Adrenal gland (tissue), 12 donors: ENCODE results near the gene SAMD9L. TPM values are rescaled to one million over a fixed set of nuclear protein-coding genes. Genes with fewer than 3 reads are reported as not detected.
"Not testable (repeated sequence)": the region's sequence is repeated elsewhere in the genome, so short reads cannot be mapped to it uniquely, and the experiment has no call there.

ENCODE experiments used
- DNase-seq, 7 donors: peaks; one replicate each; pipeline ENCODE4 v3.0.0-alpha.2; 2019 to 2020
- H3K27ac ChIP-seq, 5 donors: fragments of 200-600 bp; sonication (generic) in 4 of 5; 1 replicate in 3 of 5; 2 replicates in 2 of 5; pipeline versions ENCODE4 v1.5.1 to v1.8.0; 2016 to 2020; ENCODE audit warnings: mild to moderate bottlenecking in 1 of 5
- H3K27me3 ChIP-seq: fragments of 200-600 bp; 2 replicates; pipeline ENCODE4 v1.8.0; 2021
- H3K36me3 ChIP-seq, 2 donors: fragments of 200-600 bp; replicated peaks in 1 of 2; 1 replicate in 1 of 2; 2 replicates in 1 of 2; pipeline versions ENCODE4 v1.5.1 to v1.8.0; 2018 to 2022
- H3K4me1 ChIP-seq, 2 donors: fragments of 200-600 bp; replicated peaks in 1 of 2; 1 replicate in 1 of 2; 2 replicates in 1 of 2; pipeline versions ENCODE4 v1.5.1 to v1.8.0; 2018 to 2021
- H3K4me3 ChIP-seq, 4 donors: fragments of 200-600 bp; sonication (generic) in 3 of 4; one replicate each; pipeline ENCODE4 v1.5.1; 2016 to 2018
- H3K9me3 ChIP-seq, 3 donors: fragments of 200-600 bp; sonication (generic) in 1 of 3; replicated peaks in 1 of 3; 1 replicate in 2 of 3; 2 replicates in 1 of 3; pipeline versions ENCODE4 v1.5.1 to v1.8.0; 2016 to 2021
- CTCF ChIP-seq, 6 experiments: fragments of 450-650 bp in 4 of 6; fragments of 200-600 bp in 2 of 6; sonication (generic) in 1 of 6; IDR thresholded peaks; 1 replicate in 5 of 6; 2 replicates in 1 of 6; pipeline versions ENCODE4 v1.5.1 to v1.8.0; 2016 to 2021; ENCODE audit warnings: antibody characterized with exemption in 6 of 6, mild to moderate bottlenecking in 2 of 6, moderate library complexity in 1 of 6
- POLR2A ChIP-seq, 2 donors: fragments of 450-650 bp; IDR thresholded peaks; one replicate each; pipeline ENCODE4 v1.6.1; 2017; ENCODE audit warnings: antibody characterized with exemption in 2 of 2, mild to moderate bottlenecking in 2 of 2, moderate library complexity in 1 of 2
- WGBS, 4 donors: extraction: QIAGEN DNeasy Blood & Tissue Kit in 2 of 4; methylation state at CpG; one replicate each; pipeline versions ENCODE4 v1.1.5 to v1.1.7; 2013 to 2017; 5-methylcytosine and 5-hydroxymethylcytosine counted together
- intact Hi-C, 2 donors: fragments of 100-400 bp; cut with DNase I; formaldehyde crosslinking; loops; one replicate each; pipeline versions ENCODE4 v1.14.1 to v1.15.0; 2022 to 2023
- polyA plus RNA-seq, 3 donors: library from polyadenylated mRNA; stranded (reverse); fragments of 200-250 nt in 2 of 3; fragments of 350-450 nt in 1 of 3; fragmentation: Illumina TruSeq in 1 of 3; extraction: RNeasy Lipid Tissue Mini Kit (QIAGEN cat#74804) in 1 of 3; gene quantifications; one replicate each; pipeline ENCODE4 v1.2.3, GENCODE V29; 2013 to 2014
- total RNA-seq, 9 donors: library from RNA; depleted of rRNA in 4 of 9; stranded (reverse); fragments of >200 nt in 4 of 9; fragments of 120-200 nt in 1 of 9; fragmentation: NEBNext Ultra II Directional in 1 of 9; extraction: Animal tissue kit (Norgen Biotek cat#: 25700) in 1 of 9; gene quantifications; one replicate each; pipeline versions ENCODE4 v1.1.0 to v1.2.4, GENCODE V29; 2013 to 2023
- donor health status: healthy with polysubstance abuse.
- donor health status: Bipolar disorder and iron deficiency.
- donor health status: DM: yes; HTN: yes; CAD: no.
- donor health status: DM: no; HTN: no; CAD: no.
- donor health status: DM: no; HTN: no; CAD: no.
- donor health status: DM: yes; HTN: yes; CAD: no.

The SAMD9L gene
- total and polyA plus RNA-seq, 12 donors: 4.5 to 28.0 (median 10.0) TPM

GRCh38 chr7:93132216-93132615 lies 16.0 kb downstream of the SAMD9L start:
- peaks cover 0 to 16% (median 0%) of the 10 kb centered on the region in 3 donors for H3K9me3 ChIP-seq
- intact Hi-C loops: no loop called here
- H3K4me3 ChIP-seq: no peak overlapping the region
- no peak overlapping the region for H3K27ac ChIP-seq
- peaks cover 0 to 8% of the 10 kb centered on the region in 2 donors for H3K36me3 ChIP-seq
- no peaks in the 10 kb centered on the region for H3K4me1 ChIP-seq
- 87 to 92% (median 91%) methylated on average over 3 of the region's 3 CpGs for WGBS, 4 donors
- no peaks in the 10 kb centered on the region for H3K27me3 ChIP-seq
- TF ChIP-seq POLR2A (IDR thresholded peaks at IDR 0.05): no peak
- TF ChIP-seq CTCF (IDR thresholded peaks at IDR 0.05): no peak
- no peak for DNase-seq

- intact Hi-C loops, H3K4me1 ChIP-seq, H3K27ac ChIP-seq, H3K36me3 ChIP-seq, H3K27me3 ChIP-seq, H3K4me3 ChIP-seq, DNase-seq: not testable (repeated sequence)
- H3K9me3 ChIP-seq: peaks cover 0 to 16% (median 0%) of the 10 kb centered on the region in 3 donors
- 92 to 100% (median 96%) methylated on average over 1 of the region's 1 CpG for WGBS, 4 donors
Measured at GRCh38 chr7:93126954-93127353, 21.2 kb downstream of the SAMD9L start.

GRCh38 chr7:93123532-93123931 lies 24.7 kb downstream of the SAMD9L start:
- intact Hi-C loops, DNase-seq, H3K36me3 ChIP-seq, H3K27me3 ChIP-seq, H3K27ac ChIP-seq, H3K4me3 ChIP-seq, H3K4me1 ChIP-seq: not testable (repeated sequence)
- H3K9me3 ChIP-seq: peaks cover 0 to 15% (median 0%) of the 10 kb centered on the region in 3 donors
- WGBS, 4 donors: 67 to 93% (median 84%) methylated on average over 3 of the region's 3 CpGs

GRCh38 chr7:93120592-93121549 lies 27.3 kb downstream of the SAMD9L start:
- Histone ChIP-seq H3K4me1 (peaks cover 6 to 21% of the 10 kb centered on the region in 2 donors), H3K27ac (no peak overlapping the region), H3K36me3 (no peaks in the 10 kb centered on the region), H3K27me3 (no peaks in the 10 kb centered on the region), H3K4me3 (no peak overlapping the region), H3K9me3 (no peaks in the 10 kb centered on the region)
- WGBS, 4 donors: 89 to 93% (median 91%) methylated on average over 12 of the region's 12 CpGs
- intact Hi-C loops: no loop called here
- TF ChIP-seq POLR2A (IDR thresholded peaks at IDR 0.05): no peak
- TF ChIP-seq CTCF (IDR thresholded peaks at IDR 0.05): no peak
- no peak for DNase-seq

GRCh38 chr7:93119191-93119905 lies 28.8 kb downstream of the SAMD9L start:
- 81 to 100% (median 94%) methylated on average over 3 to 4 of the region's 4 CpGs for WGBS, 4 donors
- intact Hi-C loops: no loop called here
- Histone ChIP-seq H3K27me3 (no peaks in the 10 kb centered on the region), H3K9me3 (no peaks in the 10 kb centered on the region), H3K4me3 (no peak overlapping the region), H3K27ac (no peak overlapping the region), H3K36me3 (no peaks in the 10 kb centered on the region), H3K4me1 (peaks cover 6 to 21% of the 10 kb centered on the region in 2 donors)
- TF ChIP-seq POLR2A (IDR thresholded peaks at IDR 0.05) (no peak), CTCF (IDR thresholded peaks at IDR 0.05) (no peak)
- DNase-seq: no peak
